ENCODE results near the gene RNF144B. TPM values are rescaled to one million over a fixed set of nuclear protein-coding genes. Genes with fewer than 3 reads are reported as not detected.
A peak's percentile ranks its signal among the peaks of the same experiment; 100 is the strongest.

RNF144B gene
- total and polyA plus RNA-seq, 9 of the 15 experiments (the other 6 are each of a cell fraction or from before 2014, with no cell fraction given): 0.01 TPM; not detected in 8

DNA sequence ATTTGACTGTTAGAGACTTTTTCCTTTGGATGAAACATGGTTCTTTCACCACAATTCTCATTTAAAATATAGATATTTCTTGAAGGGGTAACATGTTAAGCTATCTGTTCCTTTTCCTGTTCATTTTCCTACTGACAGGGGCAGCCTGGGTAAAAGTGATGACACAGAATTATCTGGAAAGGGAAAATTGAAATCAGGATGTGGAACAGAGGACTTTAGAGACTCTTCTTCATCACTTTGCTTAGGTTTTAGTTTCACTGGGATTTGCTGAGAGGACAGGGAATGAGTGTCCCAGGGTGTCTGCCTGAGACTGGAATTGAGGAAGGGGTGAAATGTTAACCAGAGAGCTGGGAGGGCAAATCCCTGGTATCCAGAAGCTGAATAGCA is 116.0 kb downstream of the RNF144B start (continued):
- TF ChIP-seq, protein P1, sequence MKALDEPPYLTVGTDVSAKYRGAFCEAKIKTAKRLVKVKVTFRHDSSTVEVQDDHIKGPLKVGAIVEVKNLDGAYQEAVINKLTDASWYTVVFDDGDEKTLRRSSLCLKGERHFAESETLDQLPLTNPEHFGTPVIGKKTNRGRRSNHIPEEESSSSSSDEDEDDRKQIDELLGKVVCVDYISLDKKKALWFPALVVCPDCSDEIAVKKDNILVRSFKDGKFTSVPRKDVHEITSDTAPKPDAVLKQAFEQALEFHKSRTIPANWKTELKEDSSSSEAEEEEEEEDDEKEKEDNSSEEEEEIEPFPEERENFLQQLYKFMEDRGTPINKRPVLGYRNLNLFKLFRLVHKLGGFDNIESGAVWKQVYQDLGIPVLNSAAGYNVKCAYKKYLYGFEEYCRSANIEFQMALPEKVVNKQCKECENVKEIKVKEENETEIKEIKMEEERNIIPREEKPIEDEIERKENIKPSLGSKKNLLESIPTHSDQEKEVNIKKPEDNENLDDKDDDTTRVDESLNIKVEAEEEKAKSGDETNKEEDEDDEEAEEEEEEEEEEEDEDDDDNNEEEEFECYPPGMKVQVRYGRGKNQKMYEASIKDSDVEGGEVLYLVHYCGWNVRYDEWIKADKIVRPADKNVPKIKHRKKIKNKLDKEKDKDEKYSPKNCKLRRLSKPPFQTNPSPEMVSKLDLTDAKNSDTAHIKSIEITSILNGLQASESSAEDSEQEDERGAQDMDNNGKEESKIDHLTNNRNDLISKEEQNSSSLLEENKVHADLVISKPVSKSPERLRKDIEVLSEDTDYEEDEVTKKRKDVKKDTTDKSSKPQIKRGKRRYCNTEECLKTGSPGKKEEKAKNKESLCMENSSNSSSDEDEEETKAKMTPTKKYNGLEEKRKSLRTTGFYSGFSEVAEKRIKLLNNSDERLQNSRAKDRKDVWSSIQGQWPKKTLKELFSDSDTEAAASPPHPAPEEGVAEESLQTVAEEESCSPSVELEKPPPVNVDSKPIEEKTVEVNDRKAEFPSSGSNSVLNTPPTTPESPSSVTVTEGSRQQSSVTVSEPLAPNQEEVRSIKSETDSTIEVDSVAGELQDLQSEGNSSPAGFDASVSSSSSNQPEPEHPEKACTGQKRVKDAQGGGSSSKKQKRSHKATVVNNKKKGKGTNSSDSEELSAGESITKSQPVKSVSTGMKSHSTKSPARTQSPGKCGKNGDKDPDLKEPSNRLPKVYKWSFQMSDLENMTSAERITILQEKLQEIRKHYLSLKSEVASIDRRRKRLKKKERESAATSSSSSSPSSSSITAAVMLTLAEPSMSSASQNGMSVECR (CRISPR knock-in tag; IDR thresholded peaks at IDR 0.05): no peak
- TF ChIP-seq RBM17 (IDR thresholded peaks at IDR 0.05; ENCODE audit: borderline replicate concordance, low read depth, low read length) (no peak), MAFF (IDR thresholded peaks at IDR 0.05; ENCODE audit: low read length) (no peak)

DNA sequence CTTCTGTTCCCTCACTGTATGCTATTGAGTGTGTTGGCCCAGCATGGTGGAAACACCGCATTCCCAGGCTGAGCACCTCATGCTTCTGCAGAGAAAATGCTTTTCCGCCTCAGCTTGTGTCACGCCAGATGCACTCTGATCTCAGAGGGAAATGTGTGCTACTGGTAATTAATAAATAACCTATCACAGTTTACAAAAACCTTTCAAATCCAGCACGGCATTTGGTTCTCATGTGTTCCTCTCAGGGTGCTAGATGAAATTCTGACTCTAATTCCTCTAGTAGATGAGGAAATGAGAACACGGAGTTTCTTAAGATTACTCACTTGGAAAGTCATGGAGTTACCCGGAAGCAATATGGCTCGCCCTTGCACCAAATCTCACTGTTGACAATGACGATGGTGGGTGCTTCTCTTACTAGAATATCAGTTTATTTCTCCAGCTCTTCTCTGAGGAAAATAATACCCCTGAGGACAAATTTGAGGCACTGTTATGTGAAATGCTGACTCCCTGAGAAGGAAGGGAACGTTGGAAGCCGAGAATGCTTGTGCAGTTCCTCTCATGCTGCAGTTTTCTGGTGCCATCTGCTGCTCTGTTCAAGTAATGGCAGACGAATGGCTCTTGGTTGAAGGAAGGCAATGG is 116.6 kb downstream of the RNF144B start:
- no peaks in the 10 kb centered on the region for H3K9me1 ChIP-seq (ENCODE audit: control insufficient read depth, insufficient read depth, low read length)
- peaks cover 0 to 6% of the 10 kb centered on the region in 2 experiments; a peak in 1 of 5 replicates for H3K4me1 ChIP-seq (replicated peaks in 1 of 2; ENCODE audit: control insufficient read depth in 2 of 2, insufficient read depth in 2 of 2, low read length in 2 of 2)
- H3K9ac ChIP-seq (ENCODE audit: insufficient read depth in 1 of 2, low read depth in 2 of 2, low read length in 2 of 2): no peak overlapping the region
- H3K4me3 ChIP-seq: 0 out of 2 replicates have a peak overlapping the region, but pooled peaks have one; percentile 5
- CTCF ChIA-PET (ENCODE audit: low intra/inter-chr PET ratio): interaction anchor here (0.7 to 2.2 kb wide), 5 partner anchors 180 to 1348 kb away, joined by 3 to 22 read pairs (median 5); partner anchors contain the start of gene DEK
- no peaks in the 10 kb centered on the region for H3K9me3 ChIP-seq (replicated peaks; ENCODE audit: control insufficient read depth, insufficient read depth, low read depth, low read length)
- peak overlapping the region; percentile 89 for H2AFZ ChIP-seq (ENCODE audit: low read depth, low read length)
- DNase-seq (ENCODE audit: extremely low read depth in 1 of 4, low spot score in 3 of 4) (peak; percentile 39 to 73 (median 48)), FAIRE-seq (peak; percentile 93), ATAC-seq (peak; percentile 89)
- POLR2A ChIA-PET: interaction anchor here (0.6 to 1.2 kb wide), 3 partner anchors 10 to 170 kb away, joined by 3 read pairs; no protein-coding TSS in a partner anchor
- WGBS (ENCODE audit: insufficient coverage, low coverage, missing lambda C conversion rate): 13% methylated on average over 11 of the region's 11 CpGs
- peak overlapping the region; percentile 68 for H3K4me2 ChIP-seq (ENCODE audit: insufficient read depth, low read length)
- no peak overlapping the region for H3K27ac ChIP-seq (ENCODE audit: extremely low read depth, low read depth, low read length)
- H3K36me3 ChIP-seq (ENCODE audit: control insufficient read depth, insufficient read depth, low read length): no peaks in the 10 kb centered on the region
- in situ Hi-C loops (cut with MboI): no loop called here
- no peaks in the 10 kb centered on the region for H4K20me1 ChIP-seq (replicated peaks; ENCODE audit: control insufficient read depth, insufficient read depth, low read length)
- BruUV-seq (replicated peaks): no TSS peak
- intact Hi-C loops (cut with micrococcal nuclease): loop anchor here (1.0 to 10.0 kb wide), 6 partner anchors 179 to 1346 kb away; partner anchors contain the start of gene DEK
- H3K27me3 ChIP-seq (ENCODE audit: control insufficient read depth in 2 of 2, insufficient read depth in 2 of 2, low read length in 2 of 2): peaks cover 0 to 2% of the 10 kb centered on the region in 2 experiments; a peak in 1 of 5 replicates
- no peaks in the 10 kb centered on the region for H3K79me2 ChIP-seq (ENCODE audit: control insufficient read depth, insufficient read depth, low read length)
- TF ChIP-seq CXXC5 (CRISPR knock-in tag; IDR thresholded peaks at IDR 0.05) (no peak), TAL1 (IDR thresholded peaks at IDR 0.05) (no peak), RB1 (IDR thresholded peaks at IDR 0.05; ENCODE audit: low read depth) (0 out of 2 replicates have a peak, but pooled peaks have one; percentile 19), ARID2 (IDR thresholded peaks at IDR 0.05) (peak; percentile 92), ZC3H4 (CRISPR knock-in tag; IDR thresholded peaks at IDR 0.05; ENCODE audit: borderline replicate concordance) (no peak), MAFK (IDR thresholded peaks at IDR 0.05; ENCODE audit: low read length) (no peak), MEF2A (IDR thresholded peaks at IDR 0.05; ENCODE audit: control insufficient read depth, low read depth, low read length) (no peak), TBP (optimal IDR thresholded peaks at IDR 0.05; ENCODE audit: low read depth, low read length) (no peak), BDP1 (IDR thresholded peaks at IDR 0.05; ENCODE audit: insufficient read depth, insufficient read length) (no peak), RBBP5 (IDR thresholded peaks at IDR 0.05; ENCODE audit: borderline replicate concordance, insufficient read depth, low read length, poor library complexity, severe bottlenecking) (no peak)
- TF ChIP-seq, protein P2, sequence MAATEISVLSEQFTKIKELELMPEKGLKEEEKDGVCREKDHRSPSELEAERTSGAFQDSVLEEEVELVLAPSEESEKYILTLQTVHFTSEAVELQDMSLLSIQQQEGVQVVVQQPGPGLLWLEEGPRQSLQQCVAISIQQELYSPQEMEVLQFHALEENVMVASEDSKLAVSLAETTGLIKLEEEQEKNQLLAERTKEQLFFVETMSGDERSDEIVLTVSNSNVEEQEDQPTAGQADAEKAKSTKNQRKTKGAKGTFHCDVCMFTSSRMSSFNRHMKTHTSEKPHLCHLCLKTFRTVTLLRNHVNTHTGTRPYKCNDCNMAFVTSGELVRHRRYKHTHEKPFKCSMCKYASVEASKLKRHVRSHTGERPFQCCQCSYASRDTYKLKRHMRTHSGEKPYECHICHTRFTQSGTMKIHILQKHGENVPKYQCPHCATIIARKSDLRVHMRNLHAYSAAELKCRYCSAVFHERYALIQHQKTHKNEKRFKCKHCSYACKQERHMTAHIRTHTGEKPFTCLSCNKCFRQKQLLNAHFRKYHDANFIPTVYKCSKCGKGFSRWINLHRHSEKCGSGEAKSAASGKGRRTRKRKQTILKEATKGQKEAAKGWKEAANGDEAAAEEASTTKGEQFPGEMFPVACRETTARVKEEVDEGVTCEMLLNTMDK (IDR thresholded peaks at IDR 0.05; ENCODE audit: borderline replicate concordance, insufficient read depth, low read depth, low read length, poor library complexity, severe bottlenecking): no peak

Measured in K562 (cell line).